GM19438 (cell line): Measurements from ENCODE around the gene CDK1.
"Not testable (repeated sequence)": the region's sequence is repeated elsewhere in the genome, so short reads cannot be mapped to it uniquely, and the experiment has no call there.

ENCODE experiments used
- ATAC-seq: cut with Tn5 transposase; IDR thresholded peaks from one replicate; pipeline ENCODE4 v1.9.1; 2021; ENCODE audit warnings: low read depth; ENCODE audit not compliant: unreplicated experiment

The CDK1 gene

DNA sequence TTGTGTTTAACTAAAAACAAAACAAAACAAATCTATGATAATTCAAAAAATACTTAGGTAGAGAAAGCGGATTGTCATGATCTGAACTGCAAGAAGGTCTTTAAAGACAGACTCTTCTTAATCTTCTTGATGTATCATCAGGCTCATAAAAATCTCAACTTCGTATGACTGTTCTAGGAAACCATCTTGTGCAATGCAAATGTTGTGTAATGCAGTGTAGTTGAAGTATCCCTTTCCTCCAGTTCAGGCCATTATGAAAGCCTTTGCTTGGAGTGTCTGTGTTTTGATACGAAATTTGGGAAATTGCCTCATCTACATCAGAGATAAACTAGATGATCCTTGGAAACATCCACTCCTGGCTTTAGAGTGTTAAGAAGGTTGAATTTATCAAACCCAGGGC is 30.9 kb downstream of the CDK1 start:
- ATAC-seq: no peak

DNA sequence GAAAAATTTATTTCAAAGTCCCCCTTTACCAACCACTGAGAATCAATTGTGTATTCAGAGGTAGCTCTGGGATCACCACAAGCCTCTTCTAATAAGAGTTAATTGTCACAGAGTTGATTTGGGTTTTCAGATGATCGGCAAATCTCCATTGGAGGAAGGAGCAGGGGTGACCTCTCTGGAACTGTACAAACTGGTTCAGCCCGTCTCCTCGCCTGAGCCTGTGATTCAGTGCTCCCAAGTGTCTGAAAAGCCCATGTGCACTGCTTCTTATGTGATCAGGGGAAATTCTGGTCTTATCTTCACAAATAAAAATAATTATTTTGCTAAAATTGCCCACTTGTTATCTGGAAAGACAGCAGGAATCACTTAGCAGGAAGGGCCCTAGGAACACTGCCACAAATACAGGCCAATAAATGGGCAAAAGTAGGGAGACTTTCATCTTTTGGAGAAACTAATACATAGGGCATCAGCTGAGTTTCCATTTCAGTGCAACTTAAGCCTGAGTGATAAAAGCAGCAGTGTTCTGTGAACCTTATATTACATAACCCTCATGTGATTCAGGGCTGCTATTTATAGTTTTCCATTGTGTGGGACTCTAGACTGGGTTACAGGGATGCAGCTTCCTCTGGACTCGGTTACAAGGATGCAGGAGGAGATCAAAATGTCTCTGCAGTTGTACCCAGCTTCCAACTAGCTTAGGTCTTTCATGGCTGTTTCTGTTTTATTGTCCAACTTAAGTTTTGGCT is 32.3 kb downstream of the CDK1 start:
- no peak for ATAC-seq

DNA sequence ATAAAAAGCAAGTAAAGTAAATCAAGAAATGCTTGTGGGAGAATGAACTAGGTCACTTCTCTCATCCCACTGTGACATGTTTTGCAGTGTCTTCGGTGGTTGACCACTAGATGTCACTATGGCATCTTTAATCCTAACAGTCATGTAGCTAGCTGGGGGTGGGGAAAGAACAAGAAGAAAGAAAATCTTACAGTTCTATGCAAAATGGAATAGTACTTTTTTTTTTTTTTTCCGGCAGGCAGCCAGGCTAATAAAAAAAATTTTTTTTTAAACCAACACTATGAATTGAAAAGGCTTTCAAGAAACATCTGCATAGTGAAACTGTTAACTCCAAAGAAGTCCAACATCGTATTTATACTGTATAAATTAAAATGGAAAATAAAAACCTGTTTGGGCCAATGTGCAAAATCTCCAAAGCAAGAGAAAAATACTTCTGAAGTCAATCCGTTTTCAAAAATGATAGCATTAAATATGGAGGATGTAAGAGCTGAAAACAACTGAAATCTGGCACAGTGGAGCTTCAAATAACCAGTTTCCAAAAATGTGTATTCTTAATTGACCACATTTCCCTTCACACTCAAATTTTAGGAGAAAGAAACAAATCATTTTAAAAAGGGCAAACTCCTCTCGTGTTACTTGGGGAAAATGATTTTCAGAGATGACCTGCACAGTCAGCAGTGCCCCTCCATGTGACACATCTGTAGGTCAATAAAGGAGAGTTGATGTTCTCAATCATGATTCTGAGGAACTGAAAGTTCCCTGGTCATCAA is 38.5 kb downstream of the CDK1 start:
- peak; percentile 84 for ATAC-seq

DNA sequence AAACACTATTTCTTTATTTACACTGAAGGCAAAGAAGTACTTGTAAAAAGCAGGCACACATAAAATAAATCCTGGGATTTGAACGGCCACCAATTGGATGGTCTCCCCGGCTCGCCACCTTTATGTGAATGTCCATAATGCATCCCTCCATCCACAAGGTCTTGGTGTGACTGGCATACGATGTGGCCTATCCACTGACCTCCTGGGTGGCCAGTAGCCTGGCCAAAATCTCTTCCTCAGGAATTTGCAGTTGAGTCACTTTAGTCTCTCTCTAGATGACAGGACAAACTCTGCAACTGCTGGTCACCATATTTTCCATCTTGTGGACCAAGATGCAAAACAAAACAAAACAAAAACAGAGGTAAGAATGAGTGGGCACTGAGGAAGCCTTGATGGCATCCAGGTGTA is 39.1 kb downstream of the CDK1 start:
- no peak for ATAC-seq

DNA sequence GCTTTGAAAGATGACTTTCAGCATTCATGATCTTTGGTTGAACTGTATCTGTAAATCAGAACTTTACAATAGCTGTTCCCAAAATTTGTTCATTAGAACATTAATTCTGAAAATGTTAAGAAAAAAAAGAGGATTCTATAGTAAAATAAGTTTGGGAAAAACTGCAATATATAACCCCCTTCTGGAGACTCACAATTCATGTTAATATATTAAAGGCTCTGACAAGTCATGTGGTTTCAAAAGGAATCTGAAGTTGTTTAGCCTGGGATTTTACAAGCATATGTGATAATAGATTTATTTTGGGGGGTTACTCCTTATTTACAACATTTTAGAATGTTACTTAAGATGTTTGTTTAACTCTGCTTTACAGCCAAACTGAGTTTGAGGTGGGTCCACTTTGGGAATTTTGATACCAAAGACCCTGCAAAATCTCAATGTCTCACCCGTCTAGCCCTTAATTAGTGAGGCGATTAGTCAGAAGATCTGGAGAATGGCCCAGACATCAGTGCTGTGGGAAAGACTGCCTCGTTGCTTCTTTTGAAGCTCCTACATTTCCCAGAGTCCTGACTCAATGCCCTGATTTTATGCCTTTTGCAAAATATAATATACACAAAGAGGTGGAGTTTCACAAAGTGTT is 40.0 kb downstream of the CDK1 start:
- ATAC-seq: no peak

DNA sequence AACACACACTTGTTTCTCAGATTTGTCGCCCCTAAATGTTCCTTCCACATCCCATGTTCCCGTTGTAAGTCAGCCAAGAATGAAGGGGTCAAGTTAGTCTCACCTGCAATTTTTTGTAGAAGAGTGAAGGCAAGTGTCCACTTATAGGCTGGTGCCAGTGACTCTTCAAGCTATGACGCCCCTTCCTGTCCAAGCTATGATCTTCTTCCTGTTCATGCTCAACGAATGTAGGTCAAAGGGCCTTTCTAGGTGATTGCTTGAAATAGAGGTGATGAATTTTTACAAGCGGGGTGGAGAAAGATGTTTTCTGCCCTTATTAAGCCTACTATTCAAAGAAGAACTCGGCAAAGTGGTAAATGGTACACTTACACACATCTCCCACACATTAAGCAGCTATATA is 41.0 kb downstream of the CDK1 start:
- no peak for ATAC-seq

DNA sequence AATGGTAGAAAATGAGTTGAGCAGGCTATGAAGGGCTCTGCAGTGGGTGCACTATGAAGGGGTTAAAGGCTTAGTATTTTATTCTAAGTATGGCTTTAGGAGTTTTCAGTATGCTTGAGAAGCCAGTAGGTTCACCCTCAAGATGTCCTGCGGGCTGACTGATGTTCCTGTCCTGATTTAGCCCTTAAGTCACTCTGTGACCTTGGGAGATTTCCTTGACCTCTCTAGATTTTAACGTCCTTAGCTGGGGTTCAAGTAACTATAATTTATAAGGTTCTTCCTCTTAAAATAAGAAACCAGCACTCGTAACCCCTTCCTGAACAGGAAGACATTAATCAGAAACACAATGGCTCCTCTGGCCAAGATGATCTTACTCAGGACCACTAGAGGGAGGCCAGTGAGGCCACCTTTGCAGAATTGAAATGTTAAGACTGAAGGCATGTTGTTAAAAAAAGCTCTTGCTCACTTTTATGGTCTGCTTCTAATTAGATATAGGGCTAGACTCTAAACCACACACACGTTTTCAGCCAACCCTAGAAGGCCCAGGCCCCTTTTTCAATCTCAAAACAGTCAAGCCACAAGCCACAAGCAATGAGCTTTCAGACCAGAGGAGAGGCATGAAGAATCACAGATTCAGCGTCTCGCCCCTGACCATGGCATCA is 41.9 kb downstream of the CDK1 start:
- no peak for ATAC-seq

DNA sequence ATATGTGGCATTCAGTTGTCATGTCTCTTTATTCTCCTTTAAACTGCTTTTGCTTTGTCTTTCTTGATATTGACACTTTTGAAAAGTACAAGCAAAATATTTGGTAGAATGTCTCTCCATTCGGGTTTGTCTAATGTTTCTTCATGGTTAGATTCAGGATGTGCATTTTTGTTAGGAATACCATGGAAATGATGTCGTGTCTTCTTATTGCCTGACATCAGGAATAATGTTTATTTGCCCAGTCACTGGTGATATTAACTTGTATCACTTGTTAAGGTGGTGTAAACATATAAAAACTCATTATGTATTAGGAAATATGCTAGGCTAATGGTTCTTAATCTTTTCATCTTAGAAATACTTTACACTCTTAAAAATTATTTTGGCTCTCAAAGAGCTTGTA is 43.4 kb downstream of the CDK1 start:
- ATAC-seq: no peak

DNA sequence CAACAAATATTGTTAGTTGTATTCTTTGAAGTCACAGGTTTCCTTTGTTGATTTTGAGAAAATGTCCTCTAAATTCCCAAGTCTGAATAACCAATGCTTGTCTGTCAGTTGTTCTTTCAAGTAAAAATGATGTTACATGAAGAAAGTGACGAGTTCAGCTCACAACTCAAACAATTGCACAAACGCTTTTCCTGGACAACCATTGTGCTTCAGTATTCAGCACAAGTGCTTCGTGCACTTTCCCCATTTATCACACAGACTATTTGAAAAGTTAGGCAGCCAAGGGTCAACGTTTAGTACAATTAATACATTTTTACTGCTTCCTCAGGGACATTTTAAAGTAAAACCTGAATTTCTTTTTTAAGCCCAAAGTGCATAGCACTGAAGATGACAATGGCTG is 44.5 kb downstream of the CDK1 start:
- ATAC-seq: no peak

DNA sequence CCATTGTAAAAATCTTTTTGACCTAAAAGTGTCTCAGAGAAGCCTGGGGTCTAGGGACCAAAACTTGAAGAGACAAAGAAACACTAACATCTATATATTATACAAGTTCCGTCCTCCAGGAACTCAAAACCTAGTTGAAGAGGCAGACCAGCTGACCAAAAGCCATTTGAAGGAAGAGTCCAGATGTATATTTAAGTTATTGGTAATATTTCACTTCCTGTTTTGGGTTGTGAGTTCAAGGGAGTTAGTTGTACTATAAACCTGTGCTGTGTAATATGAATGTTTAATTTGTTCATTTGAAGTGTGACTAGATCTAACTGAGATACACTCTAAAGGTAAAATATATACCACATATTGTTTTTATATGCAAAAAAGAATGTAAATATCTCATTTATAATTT is 45.0 kb downstream of the CDK1 start:
- no peak for ATAC-seq

DNA sequence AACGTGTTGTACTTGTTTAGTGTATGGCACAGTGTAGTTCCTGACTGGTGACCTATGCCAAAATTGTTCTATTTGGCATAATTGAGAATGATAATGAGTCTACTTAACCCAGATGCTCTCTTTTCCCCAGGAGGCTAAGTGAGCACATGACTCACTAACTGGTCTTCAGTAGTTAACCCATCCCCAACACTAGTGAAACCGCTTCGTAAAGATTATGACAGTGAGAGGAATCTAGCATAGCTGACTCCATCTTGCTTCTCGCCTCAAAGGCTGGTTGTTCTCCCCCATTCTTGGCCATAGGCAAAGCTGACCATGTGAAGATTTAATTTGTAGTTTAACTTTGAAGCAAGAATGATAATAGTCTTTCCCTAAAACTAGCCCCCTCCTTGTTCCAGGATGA is 47.2 kb downstream of the CDK1 start:
- no peak for ATAC-seq

DNA sequence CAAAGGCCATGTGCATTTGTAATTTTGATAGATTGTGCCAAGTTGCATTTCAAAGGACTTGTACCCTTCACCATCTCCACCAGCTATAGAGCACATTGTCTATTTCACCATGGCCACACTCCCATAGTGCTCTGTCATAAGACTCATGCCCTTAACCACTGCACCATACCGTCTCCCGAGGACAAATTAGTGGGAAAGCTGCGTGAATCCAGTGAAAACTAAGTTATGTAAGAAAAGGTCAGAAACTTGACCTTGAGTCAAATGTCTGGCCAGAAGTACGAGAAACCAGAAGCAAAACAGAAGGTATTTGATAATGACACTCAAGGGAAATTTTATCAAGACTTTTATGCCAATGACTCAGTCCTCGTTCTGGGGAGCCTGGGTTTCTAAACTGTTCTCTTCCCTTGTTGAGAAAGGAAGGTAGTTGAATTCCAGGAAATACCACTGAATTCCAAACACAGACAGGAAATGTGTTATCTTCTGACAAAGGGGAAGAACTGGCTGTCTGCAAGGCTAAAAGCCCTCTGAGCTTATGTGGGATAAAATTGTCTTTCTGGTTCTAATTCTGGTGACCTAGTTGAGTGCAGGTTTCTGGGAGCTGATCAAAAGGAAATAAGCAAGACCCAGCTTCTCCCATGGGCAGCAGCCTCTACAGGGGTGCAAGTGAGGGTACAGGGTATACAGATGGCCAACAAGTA is 49.7 kb downstream of the CDK1 start:
- ATAC-seq: no peak

DNA sequence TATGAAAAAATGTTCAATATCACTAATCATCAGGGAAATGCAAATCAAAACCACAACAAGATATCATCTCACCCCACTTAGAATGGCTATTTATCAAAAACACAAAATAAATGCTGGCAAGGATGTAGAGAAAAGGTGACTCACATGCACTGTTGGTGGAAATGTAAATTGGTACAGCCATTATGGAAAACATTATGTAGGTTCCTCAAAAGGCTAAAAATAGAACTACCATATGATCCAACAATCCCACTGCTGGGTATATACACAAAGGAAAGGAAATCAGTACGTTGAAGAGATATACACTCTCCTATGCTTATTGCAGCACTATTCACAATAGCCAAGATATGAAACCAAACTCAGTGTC is 50.2 kb downstream of the CDK1 start:
- no peak for ATAC-seq

DNA sequence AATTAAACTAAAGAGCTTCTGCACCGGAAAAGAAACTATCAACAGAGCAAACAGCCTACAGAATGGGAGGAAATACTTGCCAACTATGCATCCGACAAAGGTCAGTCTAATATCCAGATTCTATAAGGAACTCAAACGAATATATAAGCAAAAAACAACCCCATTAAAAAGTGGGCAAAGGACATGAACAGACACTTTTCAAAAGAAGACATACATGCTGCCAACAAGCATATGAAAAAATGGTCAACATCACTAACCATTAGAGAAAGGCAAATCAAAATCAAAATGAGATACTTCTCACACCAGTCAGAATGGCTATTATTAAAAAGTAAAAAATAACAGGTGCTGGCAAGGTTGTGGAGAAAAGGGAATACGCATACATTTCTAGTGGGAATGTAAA is 53.9 kb downstream of the CDK1 start:
- not testable (repeated sequence) for ATAC-seq

DNA sequence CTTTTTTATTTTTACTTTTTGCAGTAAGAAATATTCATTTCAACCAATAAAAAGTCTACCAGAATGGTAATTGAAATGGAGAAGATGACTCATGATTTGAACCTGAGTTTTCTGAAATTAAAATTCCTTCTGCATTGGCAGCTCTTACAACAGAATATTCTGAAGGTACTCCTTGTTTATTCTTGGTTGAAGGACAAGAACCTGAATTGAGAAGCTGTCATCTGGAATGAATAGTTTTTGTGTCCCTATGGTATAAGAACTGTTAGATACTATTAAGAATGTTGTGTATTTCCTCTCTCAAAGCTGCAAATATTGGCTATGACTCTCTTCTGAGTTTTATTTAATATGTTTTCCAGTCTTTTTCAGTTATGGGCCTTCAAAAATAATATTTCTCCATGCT is 56.1 kb downstream of the CDK1 start:
- no peak for ATAC-seq

DNA sequence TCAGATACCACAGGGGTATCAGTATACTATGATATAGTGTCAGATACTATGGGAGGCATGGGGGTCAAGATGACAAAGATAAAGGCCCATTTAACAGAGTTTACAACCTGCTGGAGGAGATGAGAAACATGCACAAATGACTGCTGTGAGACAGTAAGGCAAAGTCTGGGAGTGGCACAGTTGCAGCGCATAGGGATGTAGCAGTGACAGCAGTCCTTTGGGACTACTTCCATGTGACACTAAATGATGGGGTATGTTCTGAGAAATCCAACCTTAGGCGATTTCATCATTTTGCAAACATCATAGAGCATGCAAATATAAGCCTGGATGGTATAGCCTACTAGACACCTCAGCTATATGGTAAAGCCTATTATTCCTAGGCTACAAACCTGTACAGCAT is 56.8 kb downstream of the CDK1 start:
- ATAC-seq: no peak

DNA sequence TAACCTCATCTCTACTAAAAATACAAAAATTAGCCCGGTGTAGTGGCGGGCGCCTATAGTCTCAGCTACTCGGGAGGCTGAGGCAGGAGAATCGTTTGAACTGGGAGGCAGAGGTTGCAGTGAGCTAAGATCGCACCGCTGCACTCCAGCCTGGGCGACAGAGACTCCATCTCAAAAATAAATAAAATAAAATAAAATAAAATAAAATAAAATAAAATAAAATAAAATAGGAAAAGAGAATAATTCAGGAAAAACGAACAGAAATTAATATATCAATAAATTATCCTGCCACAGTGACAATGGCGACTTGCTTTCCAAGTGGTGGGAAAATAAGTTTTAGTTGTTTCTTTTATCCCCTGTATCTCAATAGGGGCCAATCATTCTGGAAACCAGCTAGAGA is 62.9 kb downstream of the CDK1 start:
- not testable (repeated sequence) for ATAC-seq

DNA sequence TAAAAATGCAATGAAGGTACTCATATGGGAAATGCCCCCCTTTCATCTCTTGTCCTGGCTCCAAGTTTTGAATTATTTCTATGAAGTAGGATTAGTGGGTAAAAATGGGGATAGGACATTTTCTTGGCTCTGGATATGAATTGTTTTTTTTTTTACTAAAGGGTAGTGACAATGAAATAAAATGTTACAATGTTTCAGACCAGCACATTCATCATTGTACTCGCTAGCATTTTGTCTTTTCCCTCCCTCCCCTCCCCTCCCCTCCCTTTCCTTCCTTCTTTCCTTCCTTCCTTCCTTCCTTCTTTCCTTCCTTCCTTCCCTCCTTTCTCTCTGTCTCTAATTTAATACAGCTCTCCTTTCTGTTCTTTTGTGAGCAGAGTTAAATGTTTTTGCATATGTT is 64.4 kb downstream of the CDK1 start:
- ATAC-seq: no peak
